CD14-positive monocyte (primary cell): ENCODE measurements around the gene GMPPA. TPM values are rescaled to one million over a fixed set of nuclear protein-coding genes. Genes with fewer than 3 reads are reported as not detected.
A peak's percentile ranks its signal among the peaks of the same experiment; 100 is the strongest.

Experiments
- DNase-seq, 3 donors: peaks; one replicate each; pipeline ENCODE4 v3.0.0-alpha.2; 2011 to 2022
- H2AFZ ChIP-seq: 2 replicates; pipeline ENCODE4 v1.6.0; 2012; ENCODE audit warnings: mild to moderate bottlenecking, low read depth, low read length, inconsistent platforms; ENCODE audit not compliant: insufficient read depth, poor library complexity, severe bottlenecking
- H3K27ac ChIP-seq, 2 donors: 1 replicate in 1 of 2; 2 replicates in 1 of 2; pipeline ENCODE4 v1.5.1; 2012 to 2013; ENCODE audit warnings: low read length in 2 of 2, control low read depth in 1 of 2, inconsistent platforms in 1 of 2, low read depth in 1 of 2, mild to moderate bottlenecking in 1 of 2
- H3K27me3 ChIP-seq, 2 donors: one replicate each; pipeline versions ENCODE4 v1.6.0 to v1.6.1; 2011 to 2013; ENCODE audit warnings: low read length in 2 of 2; ENCODE audit not compliant: control insufficient read depth in 2 of 2, insufficient read depth in 2 of 2
- H3K36me3 ChIP-seq, 2 donors: replicated peaks in 1 of 2; 1 replicate in 1 of 2; 2 replicates in 1 of 2; pipeline versions ENCODE4 v1.5.1 to v1.6.1; 2012 to 2013; ENCODE audit warnings: low read length in 2 of 2, control low read depth in 1 of 2, inconsistent platforms in 1 of 2, mild to moderate bottlenecking in 1 of 2; ENCODE audit not compliant: insufficient read depth in 2 of 2, control insufficient read depth in 1 of 2
- H3K4me1 ChIP-seq, 2 donors: 1 replicate in 1 of 2; 2 replicates in 1 of 2; pipeline versions ENCODE4 v1.5.1 to v1.6.1; 2012 to 2013; ENCODE audit warnings: low read length in 2 of 2, control low read depth in 1 of 2, inconsistent platforms in 1 of 2, mild to moderate bottlenecking in 1 of 2, moderate library complexity in 1 of 2; ENCODE audit not compliant: insufficient read depth in 2 of 2, control insufficient read depth in 1 of 2
- H3K4me2 ChIP-seq: replicated peaks from 2 replicates; pipeline ENCODE3; 2012; ENCODE audit warnings: low read length, moderate library complexity, mild to moderate bottlenecking; ENCODE audit not compliant: poor library complexity, severe bottlenecking; ENCODE audit errors: extremely low read depth
- H3K4me3 ChIP-seq, 3 experiments: fragments of 200-600 bp in 1 of 3; sonication (generic) in 1 of 3; replicated peaks in 1 of 3; 1 replicate in 2 of 3; 2 replicates in 1 of 3; pipeline ENCODE4 v1.5.1; 2011 to 2013; ENCODE audit warnings: low read length in 3 of 3, mild to moderate bottlenecking in 3 of 3, control low read depth in 2 of 3, low read depth in 2 of 3, inconsistent platforms in 1 of 3, moderate library complexity in 1 of 3
- H3K79me2 ChIP-seq: 2 replicates; pipeline ENCODE4 v1.6.0; 2012; ENCODE audit warnings: mild to moderate bottlenecking, control low read depth, inconsistent platforms, low read length, moderate library complexity; ENCODE audit not compliant: insufficient read depth
- H3K9ac ChIP-seq: 2 replicates; pipeline ENCODE4 v1.6.0; 2017; ENCODE audit warnings: low read length, mild to moderate bottlenecking; ENCODE audit not compliant: insufficient read depth, poor library complexity, severe bottlenecking
- H3K9me3 ChIP-seq, 2 donors: replicated peaks in 1 of 2; 1 replicate in 1 of 2; 2 replicates in 1 of 2; pipeline versions ENCODE4 v1.5.1 to v1.6.1; 2012 to 2013; ENCODE audit warnings: low read length in 2 of 2, control low read depth in 1 of 2; ENCODE audit not compliant: control insufficient read depth in 1 of 2, insufficient read depth in 1 of 2
- H4K20me1 ChIP-seq: 2 replicates; pipeline ENCODE4 v1.6.0; 2012; ENCODE audit warnings: mild to moderate bottlenecking, low read length, control low read depth, moderate library complexity; ENCODE audit not compliant: insufficient read depth
- H3K27ac Mint-ChIP-seq, 7 donors: one replicate each; pipeline ENCODE4 v1.8.0; 2020; ENCODE audit warnings: mild to moderate bottlenecking in 7 of 7, mixed read lengths in 7 of 7, moderate library complexity in 6 of 7, inconsistent platforms in 2 of 7
- H3K27me3 Mint-ChIP-seq, 3 donors: one replicate each; pipeline ENCODE4 v1.8.0; 2021 to 2022; ENCODE audit warnings: low read depth in 3 of 3, mild to moderate bottlenecking in 3 of 3, mixed read lengths in 3 of 3, moderate library complexity in 3 of 3, inconsistent platforms in 1 of 3
- H3K36me3 Mint-ChIP-seq, 2 donors: one replicate each; pipeline ENCODE4 v1.8.0; 2020; ENCODE audit warnings: mixed read lengths in 2 of 2, inconsistent platforms in 1 of 2, mild to moderate bottlenecking in 1 of 2
- H3K4me1 Mint-ChIP-seq: one replicate; pipeline ENCODE4 v1.8.0; 2020; ENCODE audit warnings: mild to moderate bottlenecking, mixed read lengths
- H3K4me3 Mint-ChIP-seq, 2 donors: one replicate each; pipeline ENCODE4 v1.8.0; 2020; ENCODE audit warnings: mild to moderate bottlenecking in 2 of 2, mixed read lengths in 2 of 2, moderate library complexity in 1 of 2
- H3K9me3 Mint-ChIP-seq, 7 donors: one replicate each; pipeline ENCODE4 v1.8.0; 2020 to 2022; ENCODE audit warnings: mixed read lengths in 7 of 7, mild to moderate bottlenecking in 6 of 7, moderate library complexity in 6 of 7, inconsistent platforms in 2 of 7
- WGBS: methylation state at CpG from one replicate; pipeline ENCODE4 v1.1.5; 2013; ENCODE audit warnings: missing lambda C conversion rate; ENCODE audit not compliant: insufficient coverage; 5-methylcytosine and 5-hydroxymethylcytosine counted together
- intact Hi-C, 2 donors: fragments of 100-400 bp; cut with micrococcal nuclease; formaldehyde crosslinking; loops; one replicate each; pipeline versions ENCODE4 v1.15.0 to v1.15.1; 2023
- polyA plus RNA-seq, 3 donors: library from polyadenylated mRNA; depleted of rRNA in 1 of 3; unstranded in 2 of 3; stranded (reverse) in 1 of 3; fragments of 300-500 nt in 2 of 3; fragments of >200 nt in 1 of 3; fragmentation: Illumina TruSeq in 2 of 3; gene quantifications; 1 replicate in 2 of 3; 2 replicates in 1 of 3; pipeline ENCODE4 v1.2.3, GENCODE V29; 2012 to 2021
- TF ChIP-seq, protein P1 (sequence below): fragments of 200-600 bp; IDR thresholded peaks from one replicate; pipeline ENCODE4 v1.8.0; 2022; ENCODE audit warnings: antibody characterized with exemption, mild to moderate bottlenecking

Gene GMPPA
- polyA plus RNA-seq, 3 donors = 35.5 to 71.2 (median 35.9) TPM

DNA sequence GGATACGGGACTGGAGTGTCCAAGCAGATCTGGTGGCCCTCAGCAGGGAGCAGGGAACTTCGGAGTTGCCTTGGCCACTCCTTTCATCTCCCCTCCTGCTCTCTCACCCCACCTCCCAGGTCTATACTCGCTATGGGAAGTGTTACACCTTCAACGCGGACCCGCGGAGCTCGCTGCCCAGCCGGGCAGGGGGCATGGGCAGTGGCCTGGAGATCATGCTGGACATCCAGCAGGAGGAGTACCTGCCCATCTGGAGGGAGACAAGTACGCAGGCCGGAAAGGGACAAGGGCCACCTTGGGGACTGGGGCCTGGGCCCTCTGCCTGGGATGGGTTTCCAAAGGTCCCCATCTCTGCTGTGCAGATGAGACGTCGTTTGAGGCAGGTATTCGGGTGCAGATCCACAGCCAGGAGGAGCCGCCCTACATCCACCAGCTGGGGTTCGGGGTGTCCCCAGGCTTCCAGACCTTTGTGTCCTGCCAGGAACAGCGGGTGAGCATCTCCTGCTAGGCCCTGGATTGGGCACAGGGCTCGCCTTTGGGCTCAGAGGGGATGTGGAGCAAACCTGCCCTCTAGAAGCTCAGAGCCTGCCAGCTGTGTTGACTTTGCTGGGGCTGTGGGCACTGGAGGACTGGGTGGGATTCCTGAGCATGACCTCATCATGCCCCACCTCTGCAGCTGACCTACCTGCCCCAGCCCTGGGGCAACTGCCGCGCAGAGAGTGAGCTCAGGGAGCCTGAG lies 33.1 kb downstream of the GMPPA start:
- peaks cover 0 to 2% (median 0%) of the 10 kb centered on the region in 7 donors for H3K9me3 Mint-ChIP-seq

DNA sequence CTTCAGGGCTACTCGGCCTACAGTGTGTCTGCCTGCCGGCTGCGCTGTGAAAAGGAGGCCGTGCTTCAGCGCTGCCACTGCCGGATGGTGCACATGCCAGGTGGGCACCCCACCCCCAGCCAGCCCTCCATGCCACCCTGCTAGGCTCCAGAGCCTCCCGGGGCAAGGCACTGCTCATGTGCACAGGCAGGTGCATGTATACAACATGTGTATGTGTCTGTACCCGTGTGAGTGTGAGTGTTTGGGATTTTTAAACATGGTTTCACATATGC lies 33.6 kb downstream of the GMPPA start:
- H3K4me2 ChIP-seq = no peak overlapping the region
- no peak overlapping the region for H3K9ac ChIP-seq
- 94% methylated on average over 5 of the region's 8 CpGs for WGBS

More for the DNA sequence above, 33.1 kb downstream of the GMPPA start:
- Histone ChIP-seq H3K4me2 (no peak overlapping the region), H3K9me3 (no peaks in the 10 kb centered on the region), H2AFZ (no peak overlapping the region), H4K20me1 (no peaks in the 10 kb centered on the region), H3K27me3 (peaks cover 13 to 20% of the 10 kb centered on the region in 2 donors), H3K4me3 (no peak overlapping the region), H3K4me1 (no peaks in the 10 kb centered on the region), H3K9ac (no peak overlapping the region), H3K79me2 (no peaks in the 10 kb centered on the region), H3K36me3 (no peaks in the 10 kb centered on the region), H3K27ac (no peak overlapping the region)
- Mint-ChIP-seq H3K36me3 (no peaks in the 10 kb centered on the region), H3K4me3 (peak overlapping the region in 1 of 2 donors; percentile 40), H3K4me1 (no peaks in the 10 kb centered on the region), H3K27ac (no peak overlapping the region), H3K27me3 (peaks cover 42 to 49% (median 47%) of the 10 kb centered on the region in 3 donors)
- TF ChIP-seq, protein P1, sequence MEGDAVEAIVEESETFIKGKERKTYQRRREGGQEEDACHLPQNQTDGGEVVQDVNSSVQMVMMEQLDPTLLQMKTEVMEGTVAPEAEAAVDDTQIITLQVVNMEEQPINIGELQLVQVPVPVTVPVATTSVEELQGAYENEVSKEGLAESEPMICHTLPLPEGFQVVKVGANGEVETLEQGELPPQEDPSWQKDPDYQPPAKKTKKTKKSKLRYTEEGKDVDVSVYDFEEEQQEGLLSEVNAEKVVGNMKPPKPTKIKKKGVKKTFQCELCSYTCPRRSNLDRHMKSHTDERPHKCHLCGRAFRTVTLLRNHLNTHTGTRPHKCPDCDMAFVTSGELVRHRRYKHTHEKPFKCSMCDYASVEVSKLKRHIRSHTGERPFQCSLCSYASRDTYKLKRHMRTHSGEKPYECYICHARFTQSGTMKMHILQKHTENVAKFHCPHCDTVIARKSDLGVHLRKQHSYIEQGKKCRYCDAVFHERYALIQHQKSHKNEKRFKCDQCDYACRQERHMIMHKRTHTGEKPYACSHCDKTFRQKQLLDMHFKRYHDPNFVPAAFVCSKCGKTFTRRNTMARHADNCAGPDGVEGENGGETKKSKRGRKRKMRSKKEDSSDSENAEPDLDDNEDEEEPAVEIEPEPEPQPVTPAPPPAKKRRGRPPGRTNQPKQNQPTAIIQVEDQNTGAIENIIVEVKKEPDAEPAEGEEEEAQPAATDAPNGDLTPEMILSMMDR = no peak
- intact Hi-C loops = loop anchor here (2.0 to 5.0 kb wide), 4 partner anchors 35 to 129 kb away; partner anchors contain the start of gene GMPPA (in 1 of the 2)
- WGBS = 84% methylated on average over 20 of the region's 20 CpGs
- no peak for DNase-seq

More for the DNA sequence above, 33.6 kb downstream of the GMPPA start:
- intact Hi-C loops = loop anchor here (5.0 kb wide), 3 partner anchors 35 to 75 kb away; partner anchors contain the start of gene GMPPA (in 1 of the 2)
- no peak overlapping the region for H3K4me3 Mint-ChIP-seq
- peaks cover 13 to 18% of the 10 kb centered on the region in 2 donors for H3K27me3 ChIP-seq
- H3K79me2 ChIP-seq = no peaks in the 10 kb centered on the region
- no peak overlapping the region for H3K27ac ChIP-seq
- no peak overlapping the region for H3K4me3 ChIP-seq
- no peaks in the 10 kb centered on the region for H3K4me1 ChIP-seq
- no peaks in the 10 kb centered on the region for H3K4me1 Mint-ChIP-seq
- peaks cover 0 to 2% (median 0%) of the 10 kb centered on the region in 7 donors for H3K9me3 Mint-ChIP-seq
- H2AFZ ChIP-seq = no peak overlapping the region
- no peaks in the 10 kb centered on the region for H3K36me3 ChIP-seq
- no peak for DNase-seq
- no peaks in the 10 kb centered on the region for H4K20me1 ChIP-seq
- H3K9me3 ChIP-seq = no peaks in the 10 kb centered on the region
- H3K27ac Mint-ChIP-seq = no peak overlapping the region
- peaks cover 41 to 45% (median 44%) of the 10 kb centered on the region in 3 donors for H3K27me3 Mint-ChIP-seq
- H3K36me3 Mint-ChIP-seq = no peaks in the 10 kb centered on the region
- TF ChIP-seq, protein P1 = no peak
